ENCODE results near the gene SGMS1.
"Not testable (repeated sequence)": the region's sequence is repeated elsewhere in the genome, so short reads cannot be mapped to it uniquely, and the experiment has no call there.

SGMS1 gene

DNA sequence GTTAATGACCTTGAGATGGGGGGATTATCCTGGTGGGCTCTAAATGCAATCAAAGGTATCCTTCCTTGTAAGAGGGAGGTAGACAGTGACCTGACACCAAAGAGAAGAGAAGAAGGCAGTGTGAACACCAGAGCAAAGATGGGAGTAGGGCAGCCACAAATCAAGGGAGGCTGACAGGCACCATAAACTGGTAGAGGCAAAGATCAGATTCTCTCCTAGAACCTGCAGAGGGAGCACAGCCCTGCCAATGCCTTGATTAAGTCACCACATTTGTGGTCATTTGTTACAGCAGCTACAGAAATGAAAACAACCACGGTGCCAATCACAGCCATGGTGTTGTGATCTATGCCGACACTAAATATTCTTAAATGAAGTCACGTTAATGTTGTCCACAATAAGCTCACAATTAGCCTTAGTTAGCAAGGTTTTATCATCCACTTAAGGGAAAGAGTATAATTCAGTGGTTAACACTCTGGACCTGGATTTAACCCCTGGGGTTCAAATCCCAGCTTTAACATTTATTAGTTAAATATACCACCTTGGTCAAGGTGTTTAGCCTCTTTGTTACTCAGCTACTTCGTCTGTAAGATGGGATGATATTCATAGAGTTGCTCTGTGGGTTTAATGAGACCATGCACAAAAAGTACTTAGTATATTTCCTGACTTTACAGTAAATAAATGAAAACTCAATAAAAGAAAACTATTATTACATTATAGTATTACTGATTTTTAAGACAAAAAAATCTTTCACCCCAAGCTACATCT, 70.8 kb downstream of the SGMS1 start:
- no peak for TF ChIP-seq TAF1 (IDR thresholded peaks at IDR 0.05; ENCODE audit: low read depth, low read length)
- TF ChIP-seq PAX5 (IDR thresholded peaks at IDR 0.05; ENCODE audit: insufficient read depth, low read length, severe bottlenecking) = no peak
- TF ChIP-seq POLR2A (IDR thresholded peaks at IDR 0.05; ENCODE audit: low read depth, low read length) = no peak
- TF ChIP-seq SPI1 (IDR thresholded peaks at IDR 0.05; ENCODE audit: low read depth, low read length) = no peak
- TF ChIP-seq POLR2AphosphoS5 (IDR thresholded peaks at IDR 0.05; ENCODE audit: low read depth, low read length) = no peak
- TF ChIP-seq POU2F2 (IDR thresholded peaks at IDR 0.05; ENCODE audit: low read depth, low read length) = no peak
- FAIRE-seq = peak; percentile 72
- DNase-seq (ENCODE audit: insufficient read length, low spot score) = no peak

- TF ChIP-seq POLR2AphosphoS5 (IDR thresholded peaks at IDR 0.05; ENCODE audit: low read depth, low read length) (no peak), POU2F2 (IDR thresholded peaks at IDR 0.05; ENCODE audit: low read depth, low read length) (no peak), SPI1 (IDR thresholded peaks at IDR 0.05; ENCODE audit: low read depth, low read length) (no peak), POLR2A (IDR thresholded peaks at IDR 0.05; ENCODE audit: low read depth, low read length) (no peak)
- FAIRE-seq = no peak
These were observed 71.4 kb downstream of the SGMS1 start for GRCh38 chr10:50552308-50552707.

GRCh38 chr10:50551894-50552293, 71.9 kb downstream of the SGMS1 start:
- FAIRE-seq (no peak), DNase-seq (ENCODE audit: insufficient read length, low spot score) (no peak)
- no peak for TF ChIP-seq TAF1 (IDR thresholded peaks at IDR 0.05; ENCODE audit: low read depth, low read length)
- TF ChIP-seq POLR2A (IDR thresholded peaks at IDR 0.05; ENCODE audit: low read depth, low read length) = no peak
- TF ChIP-seq PAX5 (IDR thresholded peaks at IDR 0.05; ENCODE audit: insufficient read depth, low read length, severe bottlenecking) = no peak
- TF ChIP-seq POU2F2 (IDR thresholded peaks at IDR 0.05; ENCODE audit: low read depth, low read length) = no peak
- no peak for TF ChIP-seq SPI1 (IDR thresholded peaks at IDR 0.05; ENCODE audit: low read depth, low read length)
- TF ChIP-seq POLR2AphosphoS5 (IDR thresholded peaks at IDR 0.05; ENCODE audit: low read depth, low read length) = no peak

More at GRCh38 chr10:50552308-50552707, 71.4 kb downstream of the SGMS1 start:
- no peak for DNase-seq (ENCODE audit: insufficient read length, low spot score)

- FAIRE-seq (no peak), DNase-seq (ENCODE audit: insufficient read length, low spot score) (no peak)
- TF ChIP-seq POU2F2 (IDR thresholded peaks at IDR 0.05; ENCODE audit: low read depth, low read length) (no peak), PAX5 (IDR thresholded peaks at IDR 0.05; ENCODE audit: insufficient read depth, low read length, severe bottlenecking) (no peak), SPI1 (IDR thresholded peaks at IDR 0.05; ENCODE audit: low read depth, low read length) (no peak), TAF1 (IDR thresholded peaks at IDR 0.05; ENCODE audit: low read depth, low read length) (no peak)
These were observed 73.4 kb downstream of the SGMS1 start for GRCh38 chr10:50550291-50550839.

- FAIRE-seq; DNase-seq (ENCODE audit: insufficient read length, low spot score): not testable (repeated sequence)
These were observed 74.6 kb downstream of the SGMS1 start for GRCh38 chr10:50549186-50549585.

GRCh38 chr10:50548481-50548880, 75.3 kb downstream of the SGMS1 start:
- not testable (repeated sequence) for FAIRE-seq; DNase-seq (ENCODE audit: insufficient read length, low spot score)

GRCh38 chr10:50546287-50546686, 77.5 kb downstream of the SGMS1 start:
- not testable (repeated sequence) for FAIRE-seq; DNase-seq (ENCODE audit: insufficient read length, low spot score)

DNA sequence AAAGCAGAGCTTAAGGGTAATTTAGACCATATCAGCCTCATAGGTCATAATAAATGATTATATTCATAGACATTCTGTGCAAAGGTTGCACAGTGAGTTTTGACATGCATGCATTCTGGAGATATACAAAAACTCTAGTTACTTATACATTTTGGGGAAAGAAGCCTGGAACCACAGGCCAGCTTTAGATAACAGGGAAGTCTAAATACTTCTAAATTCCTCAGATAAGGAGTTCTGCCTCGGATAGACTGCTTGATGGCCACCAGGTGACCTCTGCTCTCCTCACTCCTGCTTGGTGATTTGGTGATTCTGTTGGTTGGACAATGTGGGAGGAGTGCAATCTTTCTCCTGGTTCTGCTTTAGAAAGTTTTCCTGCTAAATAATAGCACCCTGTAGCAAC, 77.9 kb downstream of the SGMS1 start:
- TF ChIP-seq TAF1 (IDR thresholded peaks at IDR 0.05; ENCODE audit: low read depth, low read length) (no peak), POLR2A (IDR thresholded peaks at IDR 0.05; ENCODE audit: low read depth, low read length) (no peak), PAX5 (IDR thresholded peaks at IDR 0.05; ENCODE audit: insufficient read depth, low read length, severe bottlenecking) (no peak), SPI1 (IDR thresholded peaks at IDR 0.05; ENCODE audit: low read depth, low read length) (no peak), POLR2AphosphoS5 (IDR thresholded peaks at IDR 0.05; ENCODE audit: low read depth, low read length) (no peak), POU2F2 (IDR thresholded peaks at IDR 0.05; ENCODE audit: low read depth, low read length) (no peak)
- DNase-seq (ENCODE audit: insufficient read length, low spot score) (no peak), FAIRE-seq (no peak)

- DNase-seq (ENCODE audit: insufficient read length, low spot score) = no peak
- TF ChIP-seq POLR2A (IDR thresholded peaks at IDR 0.05; ENCODE audit: low read depth, low read length) (no peak), POLR2AphosphoS5 (IDR thresholded peaks at IDR 0.05; ENCODE audit: low read depth, low read length) (no peak), SPI1 (IDR thresholded peaks at IDR 0.05; ENCODE audit: low read depth, low read length) (no peak), TAF1 (IDR thresholded peaks at IDR 0.05; ENCODE audit: low read depth, low read length) (no peak), PAX5 (IDR thresholded peaks at IDR 0.05; ENCODE audit: insufficient read depth, low read length, severe bottlenecking) (no peak), POU2F2 (IDR thresholded peaks at IDR 0.05; ENCODE audit: low read depth, low read length) (no peak)
- FAIRE-seq = no peak
These were observed 78.8 kb downstream of the SGMS1 start for GRCh38 chr10:50544857-50545429.

DNA sequence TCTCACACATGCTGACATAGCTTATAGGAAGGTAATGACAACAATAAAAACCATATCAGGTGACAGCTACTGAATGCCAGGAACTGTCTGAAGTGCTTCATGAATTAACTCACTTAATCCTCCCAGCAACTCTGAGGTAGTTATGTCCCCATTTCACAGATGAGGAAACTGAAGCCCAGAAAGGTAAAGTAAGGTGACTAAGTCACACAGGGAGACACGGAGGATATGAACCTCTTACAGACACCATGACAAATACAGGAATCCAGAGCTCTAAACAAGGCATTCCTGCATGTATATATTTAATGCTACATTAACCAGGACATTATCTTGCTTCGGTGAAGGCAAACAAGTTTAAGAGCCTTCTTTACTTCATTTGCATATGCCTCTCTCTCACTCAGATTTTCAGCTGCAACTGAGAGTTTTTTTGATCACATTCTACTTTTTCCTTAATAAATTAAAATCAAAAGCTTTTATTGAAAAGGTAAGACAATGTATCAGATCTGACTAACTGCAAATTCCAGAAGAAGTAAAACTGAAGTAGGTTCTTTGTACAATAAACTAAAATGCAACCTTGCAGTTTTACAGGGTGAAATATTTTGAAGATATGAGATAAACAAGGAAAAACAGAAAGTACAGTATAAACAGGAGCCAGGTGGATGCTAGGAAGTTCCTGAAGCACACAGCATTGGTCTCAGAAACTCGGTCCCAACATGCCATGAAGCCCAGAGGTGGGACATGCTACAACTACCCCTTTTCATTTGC, 79.5 kb downstream of the SGMS1 start:
- TF ChIP-seq POU2F2 (IDR thresholded peaks at IDR 0.05; ENCODE audit: low read depth, low read length) (no peak), POLR2A (IDR thresholded peaks at IDR 0.05; ENCODE audit: low read depth, low read length) (no peak), PAX5 (IDR thresholded peaks at IDR 0.05; ENCODE audit: insufficient read depth, low read length, severe bottlenecking) (no peak), TAF1 (IDR thresholded peaks at IDR 0.05; ENCODE audit: low read depth, low read length) (no peak), POLR2AphosphoS5 (IDR thresholded peaks at IDR 0.05; ENCODE audit: low read depth, low read length) (no peak), SPI1 (IDR thresholded peaks at IDR 0.05; ENCODE audit: low read depth, low read length) (no peak)
- peak; percentile 56 for FAIRE-seq
- no peak for DNase-seq (ENCODE audit: insufficient read length, low spot score)

Data from GM12891 (cell line).